GM18870 (cell line): Measurements from ENCODE around the gene SDCCAG8.

Source experiments
- ATAC-seq: cut with Tn5 transposase; IDR thresholded peaks from one replicate; pipeline ENCODE4 v1.9.1; 2021; ENCODE audit warnings: moderate library complexity; ENCODE audit not compliant: unreplicated experiment

SDCCAG8 gene

GRCh38 chr1:243415663-243416408 is 160.0 kb downstream of the SDCCAG8 start:
- no peak for ATAC-seq

- ATAC-seq, result peak; percentile 62
These were observed 160.7 kb downstream of the SDCCAG8 start for GRCh38 chr1:243416495-243416894.

- ATAC-seq, result no peak
These were observed 164.4 kb downstream of the SDCCAG8 start for GRCh38 chr1:243420016-243420945.

- no peak for ATAC-seq
These were observed 165.3 kb downstream of the SDCCAG8 start for GRCh38 chr1:243420946-243421685.

GRCh38 chr1:243421784-243422183 is 165.9 kb downstream of the SDCCAG8 start:
- peak; percentile 80 for ATAC-seq

GRCh38 chr1:243422362-243422761 is 166.5 kb downstream of the SDCCAG8 start:
- ATAC-seq, result no peak

GRCh38 chr1:243428084-243428483 is 172.2 kb downstream of the SDCCAG8 start:
- ATAC-seq, result no peak

- ATAC-seq, result no peak
These were observed 172.9 kb downstream of the SDCCAG8 start for GRCh38 chr1:243428617-243429342.

GRCh38 chr1:243431591-243431990 is 175.8 kb downstream of the SDCCAG8 start:
- no peak for ATAC-seq

- no peak for ATAC-seq
These were observed 176.3 kb downstream of the SDCCAG8 start for GRCh38 chr1:243432136-243432535.

GRCh38 chr1:243433737-243434370 is 178.0 kb downstream of the SDCCAG8 start:
- no peak for ATAC-seq

GRCh38 chr1:243434594-243434993 is 178.8 kb downstream of the SDCCAG8 start:
- ATAC-seq, result no peak

- no peak for ATAC-seq
These were observed 180.0 kb downstream of the SDCCAG8 start for GRCh38 chr1:243435836-243436235.

- no peak for ATAC-seq
These were observed 182.3 kb downstream of the SDCCAG8 start for GRCh38 chr1:243438146-243438545.

- no peak for ATAC-seq
These were observed 183.0 kb downstream of the SDCCAG8 start for GRCh38 chr1:243438815-243439214.

GRCh38 chr1:243440406-243440805 is 184.6 kb downstream of the SDCCAG8 start:
- ATAC-seq, result no peak

- no peak for ATAC-seq
These were observed 185.8 kb downstream of the SDCCAG8 start for GRCh38 chr1:243441601-243442000.

GRCh38 chr1:243443557-243443956 is 187.7 kb downstream of the SDCCAG8 start:
- ATAC-seq, result no peak

GRCh38 chr1:243447347-243447746 is 191.5 kb downstream of the SDCCAG8 start:
- ATAC-seq, result no peak

GRCh38 chr1:243447844-243448243 is 192.0 kb downstream of the SDCCAG8 start:
- no peak for ATAC-seq
